HG03175 (cell line): ENCODE measurements around the gene ESRRB.

Experiments used
- ATAC-seq: cut with Tn5 transposase; IDR thresholded peaks from one replicate; pipeline ENCODE4 v1.9.1; 2021; ENCODE audit warnings: mild to moderate bottlenecking, moderate library complexity; ENCODE audit not compliant: unreplicated experiment

The ESRRB gene

DNA sequence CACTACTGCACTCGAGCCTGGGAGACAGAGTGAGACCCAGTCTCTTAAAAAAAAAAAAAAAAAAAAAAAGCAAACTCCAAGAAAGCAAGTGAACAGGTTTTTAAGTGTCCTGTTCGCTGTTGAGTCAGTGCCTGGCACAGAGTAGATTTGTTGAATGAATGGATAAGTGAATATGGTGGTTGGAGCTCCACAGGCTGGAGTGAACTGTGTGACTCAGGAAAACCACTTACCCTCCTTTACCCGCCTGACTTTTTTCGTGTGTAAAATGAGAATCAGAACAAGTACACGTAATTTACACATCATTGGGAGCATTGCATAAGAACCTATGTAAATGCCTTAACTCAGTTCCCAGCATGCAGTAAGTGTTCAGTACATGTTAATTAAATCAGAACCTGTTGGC is 24.0 kb upstream of the ESRRB start:
- no peak for ATAC-seq

DNA sequence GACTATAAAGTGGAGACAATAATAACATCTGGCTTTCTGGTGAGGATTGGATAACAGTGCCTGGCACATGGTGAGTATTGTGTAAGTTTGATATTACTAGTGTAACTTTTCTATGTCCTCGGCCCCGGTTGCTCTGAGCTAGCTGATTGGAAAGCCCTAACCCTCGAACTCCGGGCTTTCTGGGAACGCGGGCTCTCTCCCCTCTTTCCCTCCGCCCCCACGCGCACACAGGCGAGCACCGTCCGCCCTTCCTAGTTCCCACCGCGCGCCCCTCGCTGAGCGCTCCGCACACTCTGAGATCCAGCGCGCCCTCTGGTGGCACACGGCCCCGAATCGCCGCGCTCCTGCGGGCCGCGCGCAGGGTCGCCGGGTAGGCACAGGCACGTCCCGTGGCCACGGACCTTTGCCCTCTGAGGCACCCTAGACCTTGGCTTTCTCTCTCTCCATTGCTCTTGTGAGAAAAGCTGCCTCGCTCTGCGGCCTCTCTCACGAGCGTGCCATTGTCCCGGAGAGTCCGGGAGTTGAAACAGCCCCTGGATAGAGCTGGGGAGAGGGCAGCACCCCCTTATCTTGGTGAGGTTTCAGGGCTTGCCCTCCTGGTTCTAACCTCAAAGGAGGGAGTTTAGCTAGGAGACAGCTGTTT is 23.2 kb upstream of the ESRRB start:
- ATAC-seq: peak; percentile 50

DNA sequence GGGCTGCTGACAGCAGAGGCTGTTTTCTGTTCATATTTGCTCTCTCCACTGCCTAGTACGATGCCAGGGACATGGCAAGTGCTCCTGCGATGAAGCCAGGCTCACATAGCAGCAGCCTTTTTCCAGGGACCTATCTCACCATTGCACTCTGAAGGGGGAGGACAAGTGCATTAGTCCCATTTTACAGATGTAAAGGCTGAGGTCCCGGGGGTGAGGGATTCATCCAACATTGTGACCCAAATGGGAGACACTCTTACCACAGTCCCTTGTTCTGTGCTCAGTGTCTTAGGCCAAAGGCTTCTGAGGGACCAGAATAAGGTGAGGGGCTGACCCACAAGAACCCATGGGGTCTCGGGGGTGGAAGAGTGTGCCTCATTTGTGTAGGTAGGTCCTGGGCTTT is 21.6 kb upstream of the ESRRB start:
- ATAC-seq: no peak

DNA sequence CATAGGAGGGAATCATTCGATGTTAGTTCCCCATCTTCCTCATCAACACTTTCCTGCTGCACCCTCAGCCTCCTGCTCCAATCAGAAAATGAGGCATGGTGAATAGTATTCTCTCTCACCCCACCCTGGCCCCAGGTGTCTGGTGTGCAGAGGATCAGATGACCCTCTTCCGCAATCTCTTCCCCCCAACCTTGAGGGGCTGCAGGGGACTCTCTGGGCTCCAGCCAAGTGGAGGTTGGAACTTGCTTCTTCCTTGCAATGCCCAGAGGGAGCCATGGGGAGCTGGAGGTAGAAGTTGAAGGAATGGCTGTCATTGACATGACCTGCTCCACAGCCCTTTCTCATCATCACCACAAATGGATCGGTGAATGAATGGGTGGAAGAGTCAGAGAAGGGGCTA is 20.2 kb upstream of the ESRRB start:
- ATAC-seq: no peak

DNA sequence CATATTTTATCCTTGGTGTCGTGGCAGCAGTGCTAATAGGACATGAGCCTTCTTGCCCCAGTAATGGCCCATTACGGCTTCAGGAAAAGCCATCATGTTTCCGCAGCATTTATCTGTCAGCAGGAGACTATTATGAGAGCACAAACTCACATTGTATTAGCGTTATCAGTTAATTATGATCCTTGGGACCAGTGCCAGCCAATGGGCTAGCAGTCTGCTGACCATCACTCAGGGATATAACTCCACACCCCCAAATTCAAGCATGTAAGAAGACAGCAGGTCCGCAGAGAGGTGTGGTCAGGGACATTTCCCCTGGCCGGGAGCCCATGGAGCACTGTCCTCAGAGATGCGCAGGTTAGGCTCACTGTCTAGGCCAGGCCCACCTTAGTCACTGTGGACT is 4.9 kb upstream of the ESRRB start:
- ATAC-seq: no peak

DNA sequence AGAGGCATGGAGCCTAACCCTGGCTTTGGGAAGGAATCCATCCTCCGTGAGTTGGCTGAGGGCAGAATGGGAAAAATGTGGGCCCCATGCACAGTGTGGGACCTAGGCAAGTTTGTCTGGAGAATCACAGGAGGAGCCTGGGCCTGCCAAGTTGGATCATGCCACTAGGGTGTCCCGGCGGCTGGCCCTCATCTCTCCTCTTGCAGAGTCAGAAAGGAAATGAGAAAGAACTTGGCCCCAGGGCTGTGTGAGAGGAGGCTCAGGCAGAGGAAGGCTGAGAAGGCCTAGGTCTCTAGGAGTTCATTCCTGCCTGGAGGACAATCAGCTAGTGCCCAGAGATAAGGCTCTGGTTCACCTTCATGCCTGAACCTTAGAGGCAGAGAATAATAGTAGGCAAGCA is 2.5 kb upstream of the ESRRB start:
- no peak for ATAC-seq

DNA sequence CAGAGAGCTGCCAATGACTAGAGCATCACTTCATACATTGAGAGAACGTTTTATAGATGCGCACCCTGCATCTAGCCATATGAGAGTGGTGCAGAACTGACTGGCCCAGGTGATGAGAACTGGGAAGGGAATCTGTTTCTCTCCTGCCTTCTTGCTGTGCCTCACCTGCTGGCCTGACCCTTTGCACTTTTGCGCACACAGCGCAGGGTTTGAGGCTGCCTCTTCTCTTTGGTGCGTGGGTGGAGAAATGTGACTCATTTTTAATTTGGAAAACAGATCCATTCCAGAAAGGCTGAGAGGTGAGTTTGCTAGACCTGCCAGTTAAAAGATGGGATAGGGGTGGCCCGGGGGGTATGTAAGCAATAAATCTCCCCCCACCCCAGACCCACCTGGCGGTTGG is 453 bp upstream of the ESRRB start:
- ATAC-seq: no peak

DNA sequence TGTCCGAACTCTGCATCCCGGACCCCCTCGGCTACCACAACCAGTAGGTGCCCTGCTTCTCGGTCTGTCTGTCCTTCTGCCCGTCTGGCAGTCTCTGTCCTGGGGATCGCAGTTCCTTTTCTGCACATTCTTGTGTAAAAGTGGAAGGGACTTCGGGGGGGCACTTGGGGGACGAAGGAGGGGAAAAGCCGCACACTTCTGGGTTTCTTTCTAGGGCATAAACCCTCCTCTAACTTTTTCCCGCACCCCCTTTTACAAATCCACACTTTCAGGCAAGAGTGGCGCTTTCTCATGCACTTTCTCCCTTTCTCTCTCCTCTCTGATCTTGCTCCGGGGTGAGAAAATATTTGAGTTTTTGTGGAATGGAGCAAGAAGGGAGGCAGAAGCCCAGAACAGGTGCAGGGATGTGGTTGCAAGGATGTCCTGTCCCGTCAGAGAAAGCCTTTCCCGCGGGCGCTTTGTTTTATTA is 506 bp downstream of the ESRRB start:
- no peak for ATAC-seq

DNA sequence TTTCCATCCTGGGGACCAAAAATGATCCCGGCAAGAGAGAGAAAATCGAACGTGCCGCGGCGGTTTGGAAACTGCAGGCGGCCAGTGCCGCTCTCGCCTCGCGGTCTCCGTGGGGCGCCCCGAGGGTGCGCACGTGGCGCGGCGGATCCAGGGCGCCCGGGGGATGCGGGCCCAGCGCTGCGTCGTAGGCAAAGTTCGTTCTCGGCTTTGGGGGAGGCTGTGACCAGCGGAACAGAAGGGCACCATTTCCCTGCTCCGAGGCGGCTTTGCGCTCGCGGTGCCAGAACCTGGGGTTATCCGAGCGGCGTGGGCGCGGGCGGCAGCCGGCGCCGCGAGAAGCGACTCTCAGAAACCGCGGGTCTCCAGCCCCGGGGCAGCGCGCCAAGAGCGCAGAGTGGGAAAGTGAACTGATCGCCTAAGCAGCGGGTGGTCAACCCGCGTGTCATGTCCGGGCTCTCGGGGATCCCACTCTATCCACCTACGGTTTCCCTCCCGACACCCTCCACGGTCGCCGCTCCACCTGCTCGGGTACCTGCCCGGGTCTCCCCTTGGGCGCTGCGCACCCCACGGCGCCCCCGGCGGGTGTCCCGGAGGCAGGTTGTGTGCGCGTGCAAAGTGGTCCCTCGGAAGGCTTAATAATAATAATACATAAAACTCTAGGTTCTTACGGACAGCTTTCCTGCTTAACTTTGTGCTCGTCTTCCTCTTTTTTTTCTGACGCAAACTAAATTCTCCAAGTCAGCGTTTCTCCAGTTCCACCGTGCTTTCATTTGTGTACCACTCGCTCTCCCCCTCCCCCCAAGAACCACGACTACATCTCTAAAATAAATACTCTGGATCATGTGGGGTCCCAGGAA is 1.2 kb downstream of the ESRRB start:
- ATAC-seq: no peak

DNA sequence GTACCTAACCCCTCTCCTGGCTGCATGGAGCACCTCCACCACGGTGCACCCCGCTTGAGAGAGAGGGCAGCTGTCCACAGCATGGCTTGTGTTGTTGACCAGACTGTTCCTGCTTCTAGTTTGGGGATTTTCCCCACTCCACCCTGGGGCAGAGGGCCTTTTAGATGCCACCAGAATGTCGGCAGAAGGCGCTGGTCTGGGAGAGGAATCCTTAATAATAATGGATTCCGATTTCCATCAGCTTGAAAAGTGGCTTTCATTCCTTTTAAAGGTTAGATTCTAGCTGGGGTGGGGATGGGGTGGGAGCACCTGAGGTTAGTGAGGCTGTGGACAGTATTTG is 1.8 kb downstream of the ESRRB start:
- ATAC-seq: no peak

DNA sequence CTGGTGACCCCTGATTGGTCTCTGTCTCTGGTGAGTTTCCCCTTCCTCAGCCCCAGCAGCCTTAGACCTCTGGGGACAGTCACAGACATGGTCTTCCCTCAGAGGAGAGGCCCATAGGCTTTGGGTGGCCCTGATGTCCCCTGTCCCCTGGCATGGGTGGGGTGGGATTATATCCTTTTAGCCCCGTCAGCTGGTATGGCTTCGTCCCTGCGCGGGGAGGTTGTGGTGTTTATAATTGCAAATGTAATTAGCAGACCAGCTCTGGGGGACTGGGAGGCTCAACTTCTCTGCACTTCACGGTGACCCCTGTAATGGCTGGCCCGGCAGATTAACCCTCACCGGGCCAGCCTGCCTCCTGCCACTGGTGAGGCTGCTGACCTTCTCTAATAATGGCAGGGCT is 5.1 kb downstream of the ESRRB start:
- no peak for ATAC-seq

DNA sequence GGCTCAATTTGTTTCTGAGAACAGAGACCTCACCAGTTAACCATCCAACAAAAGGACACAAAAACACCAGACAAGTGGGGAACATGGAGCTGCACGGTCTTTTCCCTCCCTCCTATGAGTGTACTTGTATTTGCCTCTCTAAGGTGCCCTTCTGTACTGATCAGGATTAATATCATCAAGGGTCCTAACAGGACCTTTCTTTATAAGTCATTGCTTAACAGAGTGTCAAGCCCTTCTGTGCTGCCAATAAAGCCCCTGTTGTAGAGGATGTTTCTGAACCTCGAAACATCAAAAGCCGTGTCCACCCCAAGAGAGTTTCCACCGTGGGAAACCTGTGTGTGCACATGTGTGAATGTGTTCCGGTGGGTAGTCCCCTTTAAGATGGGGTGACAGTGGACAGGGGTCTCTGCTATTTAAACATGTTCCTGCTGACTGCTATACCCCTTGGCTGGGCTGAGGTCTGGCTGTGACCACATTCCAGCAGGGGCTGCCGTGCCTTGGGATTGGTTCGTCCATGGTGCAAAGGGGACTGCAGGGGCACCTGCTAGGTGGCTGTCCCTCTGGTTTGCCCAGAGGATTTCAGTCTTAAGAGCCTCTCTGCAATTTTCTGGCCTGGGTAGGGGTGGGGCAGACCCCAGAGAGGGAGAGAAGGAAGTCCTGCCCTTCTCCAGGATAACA is 6.0 kb downstream of the ESRRB start:
- no peak for ATAC-seq

DNA sequence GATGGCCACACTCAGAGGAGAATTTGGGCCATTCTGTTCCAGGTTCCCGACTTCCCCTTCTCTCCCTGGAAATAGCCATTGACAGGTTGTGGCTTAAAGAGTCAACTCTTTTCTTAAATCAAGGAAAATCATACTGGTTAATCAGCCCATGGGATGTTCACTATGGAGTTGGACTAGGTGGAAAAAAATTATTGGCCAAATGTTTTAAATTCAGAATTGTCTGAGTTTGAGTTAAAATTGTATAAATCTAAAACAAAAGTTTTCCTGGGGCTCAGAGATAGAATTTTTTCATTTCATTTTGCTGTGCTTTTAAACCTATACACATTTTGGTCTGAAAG is 6.5 kb downstream of the ESRRB start:
- ATAC-seq: no peak

DNA sequence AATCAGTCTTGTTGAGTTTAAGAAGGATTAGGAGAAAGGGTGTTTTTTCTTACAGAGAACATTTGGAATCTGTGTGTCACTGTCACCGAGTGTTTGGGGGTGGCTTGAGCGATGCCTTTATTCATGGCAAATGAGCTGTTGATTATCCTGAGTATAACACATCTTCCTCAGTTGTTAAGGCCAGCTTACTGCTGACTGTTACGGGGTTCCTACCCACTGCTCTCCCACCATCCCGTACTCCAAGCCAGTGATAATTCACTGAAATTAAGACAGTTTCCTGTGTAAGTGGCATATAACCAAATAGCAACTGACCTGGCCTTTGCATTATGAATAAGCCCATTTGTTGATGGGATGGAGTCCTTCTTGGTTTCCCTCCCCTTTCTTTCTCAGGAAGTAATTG is 9.5 kb downstream of the ESRRB start:
- ATAC-seq: no peak

DNA sequence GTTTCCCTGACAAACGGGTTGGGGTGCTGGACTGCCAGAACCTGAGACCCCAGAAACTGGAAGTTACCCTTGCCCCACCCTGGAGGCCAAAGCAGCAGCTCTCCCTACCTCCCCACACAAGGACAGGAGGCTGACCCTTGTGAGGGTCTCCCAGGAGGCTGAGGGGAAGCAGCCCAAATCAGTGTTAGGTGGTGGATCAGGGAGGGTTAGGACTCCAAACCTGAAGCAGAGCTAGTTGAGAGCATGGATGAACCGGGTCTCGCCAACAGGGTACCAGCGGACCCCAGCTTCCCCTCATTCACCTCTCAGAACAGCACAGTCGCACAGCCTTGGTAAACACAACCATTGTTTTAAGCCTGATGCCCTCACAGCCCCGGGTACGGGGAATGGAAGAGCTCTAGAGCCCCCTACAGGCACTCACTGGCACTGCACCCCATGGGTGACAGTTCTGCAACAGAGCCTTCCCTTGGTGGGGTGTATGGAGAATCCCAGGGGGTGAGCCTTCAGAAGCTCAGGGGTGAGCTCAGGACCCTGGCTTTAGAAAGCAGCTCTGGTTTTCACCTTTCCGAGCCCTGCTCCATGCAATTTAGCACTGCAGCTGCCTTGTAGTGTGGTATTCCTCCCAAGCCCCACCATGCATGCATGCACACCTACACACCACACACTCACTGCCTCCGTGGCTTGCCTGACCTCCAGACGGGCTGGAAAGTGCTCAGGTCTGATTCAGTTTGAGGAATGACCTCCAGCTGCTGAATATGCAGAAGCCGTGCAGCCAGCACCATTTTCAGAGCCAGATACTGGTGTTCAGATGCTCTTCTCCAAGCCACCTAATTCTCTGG is 11.2 kb downstream of the ESRRB start:
- ATAC-seq: peak; percentile 63

DNA sequence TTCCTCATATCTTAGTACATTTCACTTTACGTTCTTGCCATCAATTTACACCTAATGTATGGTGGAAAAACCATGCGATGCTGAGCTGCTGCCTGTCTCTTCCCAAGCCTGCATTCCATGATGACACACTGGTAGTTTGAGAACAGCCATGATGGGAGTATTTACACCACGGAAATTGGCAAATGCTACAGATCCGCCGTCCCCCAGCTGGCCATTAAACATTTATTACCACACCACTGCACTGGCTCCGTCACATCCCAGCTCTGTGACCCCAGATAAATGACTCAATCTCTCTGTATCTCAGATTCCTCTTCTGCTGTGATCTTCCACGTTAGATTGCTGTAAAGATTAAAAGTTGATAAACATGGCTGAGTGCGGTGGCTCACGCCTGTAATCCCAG is 13.9 kb downstream of the ESRRB start:
- no peak for ATAC-seq

DNA sequence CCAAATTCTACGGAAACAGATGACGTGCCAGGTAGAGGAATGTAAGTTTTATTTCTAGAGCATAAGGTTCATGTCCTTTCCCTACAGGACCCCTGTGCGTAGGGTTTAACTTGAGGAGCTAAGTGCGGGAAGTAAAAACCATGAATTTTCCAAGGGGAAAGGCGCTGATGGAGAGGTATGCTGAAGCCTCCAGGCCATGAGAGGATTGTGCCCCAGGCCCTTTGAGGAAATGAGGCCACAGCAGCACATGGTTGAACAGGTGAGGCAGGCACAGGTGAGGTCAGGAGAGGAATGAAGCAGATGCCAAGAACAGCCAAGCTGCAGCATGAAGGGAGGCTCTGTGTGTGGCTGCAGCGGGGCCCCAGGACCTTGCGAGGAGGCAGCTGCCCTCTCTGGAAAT is 14.7 kb downstream of the ESRRB start:
- ATAC-seq: no peak

DNA sequence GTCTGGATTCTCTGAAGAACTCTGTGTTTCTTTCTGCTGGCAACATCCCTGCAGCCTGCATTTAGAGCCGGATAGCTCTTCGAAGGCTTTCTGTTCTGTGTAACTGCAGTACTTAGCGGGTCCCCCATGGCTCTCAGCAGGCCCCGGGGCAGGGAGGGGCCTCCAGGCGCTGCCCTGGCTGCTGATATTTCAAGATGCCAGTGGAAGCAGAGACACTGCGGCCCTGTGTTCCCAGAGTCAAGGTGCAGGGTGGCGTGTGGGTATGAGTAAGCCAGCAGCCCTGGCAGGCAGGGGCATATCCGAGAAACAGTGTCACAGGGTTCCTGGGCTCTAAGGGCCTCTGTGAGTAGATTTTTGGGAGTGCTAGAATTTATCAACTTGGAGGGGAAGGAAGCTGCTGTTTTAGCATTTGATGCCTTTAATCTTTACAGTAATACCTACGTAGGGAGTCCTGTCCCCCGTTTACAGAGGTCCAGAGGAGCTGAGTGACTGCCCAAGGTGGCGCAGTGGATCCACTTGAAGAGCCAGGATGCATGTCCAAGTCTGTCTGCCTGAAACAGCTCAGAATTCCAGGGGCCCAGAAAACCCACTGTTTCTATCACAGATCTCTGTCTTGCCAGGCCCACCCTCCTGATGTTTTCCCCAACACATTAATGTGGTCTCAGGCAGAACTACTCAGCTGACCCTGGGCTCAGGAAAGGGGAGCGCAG is 16.2 kb downstream of the ESRRB start:
- ATAC-seq: no peak

DNA sequence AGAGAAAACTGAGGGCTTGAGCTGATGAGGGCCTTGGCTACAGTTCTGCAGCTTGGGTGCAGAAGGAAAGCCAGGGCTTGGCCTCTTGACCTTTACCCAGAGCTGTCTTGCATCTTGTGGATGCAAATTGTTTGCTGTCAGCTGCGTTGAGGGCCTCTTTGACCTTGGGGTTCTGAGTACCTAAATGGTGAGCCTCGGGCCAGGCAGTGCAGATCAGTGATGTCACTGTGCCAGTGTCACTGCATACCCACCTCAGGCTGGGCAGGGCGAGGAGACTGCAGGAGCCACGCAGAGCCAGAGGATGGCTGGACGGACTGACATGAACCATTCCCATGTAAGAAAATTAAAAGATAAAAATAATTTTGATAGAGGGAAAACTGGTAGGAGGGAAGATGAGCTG is 18.6 kb downstream of the ESRRB start:
- no peak for ATAC-seq

DNA sequence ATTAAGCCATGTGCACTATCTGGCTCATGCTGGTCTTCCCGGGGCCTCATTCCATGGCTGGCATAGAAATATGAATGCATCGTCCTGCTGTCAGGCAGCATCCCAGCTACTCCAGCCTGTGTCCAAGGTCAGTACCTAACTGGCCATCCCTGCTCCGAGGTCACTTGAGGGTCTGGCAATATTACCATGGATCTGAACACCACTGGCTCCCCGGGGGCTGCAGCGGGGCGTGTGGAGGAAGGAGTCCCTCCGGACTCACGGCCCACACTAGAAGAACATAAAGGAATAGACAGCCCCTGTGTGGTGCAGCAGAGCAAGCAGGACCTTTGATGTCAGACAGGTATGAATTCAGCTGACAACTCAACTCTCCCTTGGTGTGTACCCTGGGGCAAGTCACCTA is 19.2 kb downstream of the ESRRB start:
- no peak for ATAC-seq

DNA sequence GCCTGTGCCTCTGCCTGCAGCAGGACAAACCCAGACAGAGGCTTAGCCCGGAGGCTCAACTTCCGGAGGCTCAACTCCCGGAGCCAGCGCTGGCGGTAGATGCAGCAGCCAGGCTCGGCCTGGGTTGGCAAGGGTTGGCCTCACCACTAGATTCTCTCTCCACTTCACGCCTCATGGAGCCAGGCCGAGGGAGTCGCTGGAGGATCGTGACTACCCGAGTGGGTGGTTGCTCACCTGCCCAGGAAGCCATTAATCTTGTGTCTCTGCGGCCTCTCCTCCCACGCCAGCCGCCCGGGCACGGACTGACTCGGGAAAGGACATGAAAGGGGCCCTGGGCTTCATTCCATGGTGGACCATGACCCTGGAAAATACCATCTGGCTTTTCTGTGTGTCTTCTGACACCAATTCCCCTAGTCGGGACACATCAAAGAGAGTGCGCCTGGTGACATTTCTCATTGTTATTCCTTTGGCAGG is 20.8 kb downstream of the ESRRB start:
- ATAC-seq: no peak
